HUDEP-2 (cell line): ENCODE data around the gene ZNF443.
"Not testable (repeated sequence)": the region's sequence is repeated elsewhere in the genome, so short reads cannot be mapped to it uniquely, and the experiment has no call there.

Experiments
- DNase-seq, 76 experiments: peaks; one replicate each; lab custom pipeline; 2025; ENCODE audit not compliant: unreplicated experiment in 76 of 76; lab: John Stamatoyannopoulos, UW

Gene ZNF443

GRCh38 chr19:12425236-12425887, 15.5 kb downstream of the ZNF443 start:
- DNase-seq: no peak

- DNase-seq: not testable (repeated sequence)
Observed at GRCh38 chr19:12417273-12417672, 23.5 kb downstream of the ZNF443 start.

- no peak for DNase-seq
Observed at GRCh38 chr19:12411893-12412292, 28.9 kb downstream of the ZNF443 start.

- peak in 73 of 76 experiments; percentile 28 to 98 (median 88) for DNase-seq
Observed at GRCh38 chr19:12400633-12401502, 40.0 kb downstream of the ZNF443 start, which contains the start of gene ZNF799. ZNF799 (minus strand) TSS chr19:12401271; CDS start chr19:12401070, 201 bp downstream.

- peak in 5 of 76 experiments; percentile 5 to 41 (median 18) for DNase-seq
Observed at GRCh38 chr19:12399901-12400632, 40.8 kb downstream of the ZNF443 start.

- not testable (repeated sequence) for DNase-seq
Observed at GRCh38 chr19:12391148-12391547, 49.7 kb downstream of the ZNF443 start.

- DNase-seq: not testable (repeated sequence)
Observed at GRCh38 chr19:12386365-12386764, 54.5 kb downstream of the ZNF443 start.

- DNase-seq: no peak
Observed at GRCh38 chr19:12380444-12380737, 60.4 kb downstream of the ZNF443 start.

GRCh38 chr19:12379732-12380443, 60.9 kb downstream of the ZNF443 start:
- no peak for DNase-seq
